ENCODE measurements around the gene RNU6-8. TPM values are rescaled to one million over a fixed set of nuclear protein-coding genes. Genes with fewer than 3 reads are reported as not detected.

Gene RNU6-8
- total RNA-seq, 1 donor from 2014 or later, result not detected

DNA sequence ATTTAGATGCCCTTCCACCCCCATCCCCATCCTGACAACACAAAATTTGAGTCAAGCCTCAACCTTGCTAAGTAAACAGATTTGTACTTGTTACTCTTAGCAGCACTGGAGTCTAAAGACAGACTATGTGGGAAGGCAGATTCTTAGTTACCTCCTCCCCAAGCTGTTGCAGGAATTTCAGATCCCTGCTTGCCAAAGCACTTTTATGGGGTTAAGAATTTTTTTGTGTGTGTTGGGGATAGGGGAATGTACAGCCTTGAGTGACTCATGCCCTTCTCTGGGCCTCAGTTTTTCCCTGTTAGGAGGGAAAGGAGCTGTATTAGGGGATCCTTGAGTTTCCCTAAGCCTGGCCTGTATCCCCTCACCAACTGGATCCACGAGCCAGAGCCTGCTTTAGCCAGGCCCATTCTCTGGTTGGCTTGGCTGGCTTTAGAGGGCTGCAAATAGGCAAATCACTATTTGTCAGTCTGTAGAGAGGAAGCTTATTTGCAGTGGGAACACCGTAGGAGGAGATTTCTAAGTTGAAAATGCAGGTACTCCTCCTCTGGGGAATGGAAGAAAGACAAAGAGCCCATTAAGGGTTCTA, 27.7 kb upstream of the RNU6-8 start:
- Mint-ChIP-seq H3K9me3 (ENCODE audit: unreplicated experiment) (no peaks in the 10 kb centered on the region), H3K27me3 (ENCODE audit: unreplicated experiment) (no peaks in the 10 kb centered on the region), H3K36me3 (ENCODE audit: unreplicated experiment) (no peaks in the 10 kb centered on the region), H3K4me1 (ENCODE audit: unreplicated experiment) (peaks cover 12% of the 10 kb centered on the region), H3K4me3 (ENCODE audit: unreplicated experiment) (no peak overlapping the region), H3K27ac (ENCODE audit: unreplicated experiment) (no peak overlapping the region)
- no peak for TF ChIP-seq CTCF (IDR thresholded peaks at IDR 0.05)
- DNase-seq (ENCODE audit: extremely low spot score, unreplicated experiment), result no peak

- no peak for DNase-seq (ENCODE audit: extremely low spot score, unreplicated experiment)
- no peaks in the 10 kb centered on the region for H3K36me3 Mint-ChIP-seq (ENCODE audit: unreplicated experiment)
- no peak overlapping the region for H3K27ac Mint-ChIP-seq (ENCODE audit: unreplicated experiment)
- TF ChIP-seq CTCF (IDR thresholded peaks at IDR 0.05), result no peak
- H3K9me3 Mint-ChIP-seq (ENCODE audit: unreplicated experiment), result no peaks in the 10 kb centered on the region
- H3K4me3 Mint-ChIP-seq (ENCODE audit: unreplicated experiment), result no peak overlapping the region
- H3K4me1 Mint-ChIP-seq (ENCODE audit: unreplicated experiment), result peaks cover 18% of the 10 kb centered on the region
- no peaks in the 10 kb centered on the region for H3K27me3 Mint-ChIP-seq (ENCODE audit: unreplicated experiment)
These were observed 27.1 kb upstream of the RNU6-8 start for GRCh38 chr14:32230181-32230580.

DNA sequence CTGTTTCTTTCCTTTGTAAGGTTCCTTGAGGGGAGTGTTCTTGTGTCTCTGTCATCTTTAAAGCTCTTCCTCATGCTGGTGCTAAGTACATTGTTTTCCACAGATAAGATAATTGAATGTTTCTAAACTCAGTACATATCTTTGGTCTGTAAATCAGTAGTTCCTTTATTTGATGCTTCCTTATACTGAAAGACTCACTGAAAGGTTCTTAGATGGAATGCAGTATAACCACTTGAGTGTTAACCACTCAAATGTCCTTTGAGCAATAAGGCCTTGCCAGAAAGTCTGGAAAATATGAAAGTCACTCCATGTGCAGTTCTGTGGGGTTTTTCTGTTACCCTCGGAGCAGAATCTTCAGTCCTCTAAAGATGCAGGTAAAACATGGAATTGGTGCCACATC, 23.0 kb upstream of the RNU6-8 start:
- H3K4me1 Mint-ChIP-seq (ENCODE audit: unreplicated experiment), result peaks cover 36% of the 10 kb centered on the region
- H3K27ac Mint-ChIP-seq (ENCODE audit: unreplicated experiment), result no peak overlapping the region
- TF ChIP-seq CTCF (IDR thresholded peaks at IDR 0.05), result no peak
- no peaks in the 10 kb centered on the region for H3K27me3 Mint-ChIP-seq (ENCODE audit: unreplicated experiment)
- H3K36me3 Mint-ChIP-seq (ENCODE audit: unreplicated experiment), result no peaks in the 10 kb centered on the region
- no peaks in the 10 kb centered on the region for H3K9me3 Mint-ChIP-seq (ENCODE audit: unreplicated experiment)
- DNase-seq (ENCODE audit: extremely low spot score, unreplicated experiment), result no peak
- H3K4me3 Mint-ChIP-seq (ENCODE audit: unreplicated experiment), result no peak overlapping the region

DNA sequence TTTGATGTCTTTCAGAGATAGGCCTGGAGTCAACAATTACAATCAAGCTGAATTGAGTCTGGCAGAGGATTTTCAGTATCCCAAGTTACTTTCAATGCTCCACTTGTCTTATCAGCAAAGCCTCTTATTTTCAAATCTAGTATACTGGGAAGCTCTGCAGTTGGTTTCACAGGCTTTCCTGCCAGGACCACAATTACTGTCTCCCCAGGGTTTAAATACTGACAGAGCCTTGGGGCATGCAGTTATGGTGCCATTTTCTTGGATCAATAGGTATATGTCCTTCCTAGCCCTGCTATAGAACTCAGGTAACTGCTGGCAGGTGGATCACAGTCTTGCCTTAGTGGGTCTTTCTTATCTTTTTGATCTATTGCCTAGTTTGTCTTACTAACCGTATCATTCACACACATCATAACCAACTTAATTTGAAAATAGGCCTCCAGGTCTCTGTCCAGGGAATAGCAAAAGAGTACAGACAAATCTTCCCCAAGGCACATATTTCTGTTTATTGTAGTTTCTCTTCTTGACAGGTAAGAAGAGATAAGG, 22.4 kb upstream of the RNU6-8 start:
- H3K27ac Mint-ChIP-seq (ENCODE audit: unreplicated experiment), result peak overlapping the region; percentile 75
- no peaks in the 10 kb centered on the region for H3K9me3 Mint-ChIP-seq (ENCODE audit: unreplicated experiment)
- no peak for DNase-seq (ENCODE audit: extremely low spot score, unreplicated experiment)
- no peaks in the 10 kb centered on the region for H3K36me3 Mint-ChIP-seq (ENCODE audit: unreplicated experiment)
- no peak overlapping the region for H3K4me3 Mint-ChIP-seq (ENCODE audit: unreplicated experiment)
- no peaks in the 10 kb centered on the region for H3K27me3 Mint-ChIP-seq (ENCODE audit: unreplicated experiment)
- no peak for TF ChIP-seq CTCF (IDR thresholded peaks at IDR 0.05)
- peaks cover 32% of the 10 kb centered on the region for H3K4me1 Mint-ChIP-seq (ENCODE audit: unreplicated experiment)

GRCh38 chr14:32224737-32225377, 21.8 kb upstream of the RNU6-8 start:
- Mint-ChIP-seq H3K27ac (ENCODE audit: unreplicated experiment) (peak overlapping the region; percentile 75), H3K9me3 (ENCODE audit: unreplicated experiment) (no peaks in the 10 kb centered on the region), H3K4me1 (ENCODE audit: unreplicated experiment) (peaks cover 27% of the 10 kb centered on the region), H3K36me3 (ENCODE audit: unreplicated experiment) (no peaks in the 10 kb centered on the region), H3K27me3 (ENCODE audit: unreplicated experiment) (no peaks in the 10 kb centered on the region), H3K4me3 (ENCODE audit: unreplicated experiment) (no peak overlapping the region)
- DNase-seq (ENCODE audit: extremely low spot score, unreplicated experiment), result no peak
- peak; percentile 49 for TF ChIP-seq CTCF (IDR thresholded peaks at IDR 0.05)
